Measurements from ENCODE around the gene ZBTB7B.

Gene ZBTB7B

GRCh38 chr1:155051777-155052398 lies 49.3 kb downstream of the ZBTB7B start:
- H3K18ac ChIP-seq (ENCODE audit: low read length) = peak overlapping the region; percentile 78
- no peak overlapping the region for H3K14ac ChIP-seq (ENCODE audit: low read length)
- no peaks in the 10 kb centered on the region for H3K9me3 ChIP-seq (replicated peaks in 1 of 2; ENCODE audit: control insufficient read depth in 2 of 2, insufficient read depth in 1 of 2, low read depth in 1 of 2, low read length in 2 of 2)
- peak overlapping the region; percentile 76 for H2AK5ac ChIP-seq (ENCODE audit: low read depth, low read length)
- peak overlapping the region; percentile 54 for H2BK5ac ChIP-seq (ENCODE audit: low read length)
- H3K4me3 ChIP-seq (ENCODE audit: low read length in 2 of 2) = peak overlapping the region; percentile 68 to 92
- H3K23ac ChIP-seq (ENCODE audit: low read depth, low read length, poor library complexity) = peak overlapping the region; percentile 8
- H3K36me3 ChIP-seq (replicated peaks in 1 of 2; ENCODE audit: control insufficient read depth in 2 of 2, insufficient read depth in 2 of 2, low read length in 2 of 2) = peaks cover 14 to 30% of the 10 kb centered on the region in 2 donors
- H3K27ac ChIP-seq (replicated peaks; ENCODE audit: low read length) = no peak overlapping the region
- no peak overlapping the region for H4K8ac ChIP-seq (ENCODE audit: low read depth, low read length)
- H2AFZ ChIP-seq (ENCODE audit: low read length) = peak overlapping the region; percentile 95
- H3K27me3 ChIP-seq (ENCODE audit: control insufficient read depth in 3 of 3, insufficient read depth in 3 of 3, low read depth in 1 of 3, low read length in 3 of 3) = no peaks in the 10 kb centered on the region
- H3K4me1 ChIP-seq (ENCODE audit: control insufficient read depth in 2 of 2, insufficient read depth in 1 of 2, low read depth in 1 of 2, low read length in 2 of 2) = peaks cover 17% of the 10 kb centered on the region in 2 donors
- no CpG with 5 or more reads among the region's 27 CpGs for WGBS, 2 donors (ENCODE audit: extremely low coverage in 2 of 2, insufficient read length in 2 of 2, insufficient replicate concordance in 1 of 2)
- H2BK120ac ChIP-seq (ENCODE audit: low read depth, low read length) = no peak overlapping the region
- no peak overlapping the region for H4K91ac ChIP-seq (ENCODE audit: low read depth, low read length, poor library complexity)
- no peaks in the 10 kb centered on the region for H3K79me1 ChIP-seq (ENCODE audit: low read depth, low read length)
- no peak for DNase-seq (ENCODE audit: low spot score)
- no peak overlapping the region for H3K4ac ChIP-seq (ENCODE audit: low read length)
- H3K4me2 ChIP-seq (ENCODE audit: insufficient read depth, low read length, poor library complexity, severe bottlenecking) = peak overlapping the region; percentile 92
- peak overlapping the region; percentile 88 for H3K9ac ChIP-seq (ENCODE audit: low read depth, low read length, poor library complexity)
- H2BK15ac ChIP-seq (ENCODE audit: low read length) = peak overlapping the region; percentile 54
- H2BK12ac ChIP-seq (ENCODE audit: low read length) = no peak overlapping the region

DNA sequence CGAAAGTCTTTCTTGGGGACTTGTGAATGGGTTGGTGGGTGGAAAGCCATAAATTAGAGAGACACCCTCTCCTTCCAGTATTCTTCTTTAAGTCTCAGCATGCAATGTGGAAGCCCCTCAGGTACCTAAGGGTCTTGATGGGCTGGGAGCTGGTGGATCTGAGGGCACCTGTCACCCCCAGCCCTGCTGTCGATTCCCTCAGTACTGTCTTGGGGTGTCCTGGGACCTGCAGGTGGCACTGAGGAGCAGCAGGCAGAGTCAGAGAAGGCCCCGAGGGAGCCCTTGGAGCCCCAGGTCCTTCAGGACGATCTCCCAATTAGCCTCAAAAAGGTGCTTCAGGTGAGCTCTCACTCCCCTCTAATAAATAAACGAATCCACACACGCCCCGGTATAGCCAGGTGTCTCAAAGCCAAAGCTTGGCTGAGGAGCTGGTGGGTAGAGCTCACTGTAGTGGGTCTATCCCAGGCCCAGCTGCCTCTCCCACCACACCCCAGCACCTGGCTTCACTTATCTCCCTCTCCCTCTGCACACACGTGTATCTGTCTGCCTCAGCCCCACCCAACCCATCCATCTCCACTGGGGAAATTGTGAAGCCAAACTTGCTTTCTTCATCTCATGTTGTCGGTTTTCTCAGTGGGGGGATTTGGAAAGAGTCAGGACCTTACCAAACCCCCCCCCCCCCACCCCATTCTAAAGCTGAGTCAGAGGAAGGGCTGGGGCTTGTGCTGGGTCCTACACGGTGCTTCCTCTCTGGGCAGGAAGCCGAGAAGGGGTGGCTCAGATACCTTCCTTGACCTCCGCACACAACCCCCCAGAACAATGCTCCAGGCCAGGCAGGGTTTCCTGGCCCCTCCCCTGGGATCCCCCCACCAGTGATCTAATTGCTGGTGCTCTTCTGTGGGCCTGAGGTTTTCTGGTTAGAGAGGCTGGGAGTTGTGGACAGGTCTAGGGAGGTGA lies 50.1 kb downstream of the ZBTB7B start:
- Histone ChIP-seq H4K8ac (ENCODE audit: low read depth, low read length) (no peak overlapping the region), H3K9me3 (replicated peaks in 1 of 2; ENCODE audit: control insufficient read depth in 2 of 2, insufficient read depth in 1 of 2, low read depth in 1 of 2, low read length in 2 of 2) (no peaks in the 10 kb centered on the region), H3K14ac (ENCODE audit: low read length) (no peak overlapping the region), H2BK15ac (ENCODE audit: low read length) (no peak overlapping the region), H2BK12ac (ENCODE audit: low read length) (no peak overlapping the region), H3K9ac (ENCODE audit: low read depth, low read length, poor library complexity) (no peak overlapping the region), H3K4me2 (ENCODE audit: insufficient read depth, low read length, poor library complexity, severe bottlenecking) (peak overlapping the region; percentile 92), H3K27ac (replicated peaks; ENCODE audit: low read length) (no peak overlapping the region), H2AFZ (ENCODE audit: low read length) (peak overlapping the region; percentile 95), H3K27me3 (ENCODE audit: control insufficient read depth in 3 of 3, insufficient read depth in 3 of 3, low read depth in 1 of 3, low read length in 3 of 3) (no peaks in the 10 kb centered on the region), H3K79me1 (ENCODE audit: low read depth, low read length) (no peaks in the 10 kb centered on the region), H3K23ac (ENCODE audit: low read depth, low read length, poor library complexity) (no peak overlapping the region), H3K18ac (ENCODE audit: low read length) (no peak overlapping the region), H3K4me3 (ENCODE audit: low read length in 2 of 2) (peak overlapping the region in 1 of 2 donors; percentile 68), H2AK5ac (ENCODE audit: low read depth, low read length) (peak overlapping the region; percentile 41), H2BK120ac (ENCODE audit: low read depth, low read length) (no peak overlapping the region), H4K91ac (ENCODE audit: low read depth, low read length, poor library complexity) (no peak overlapping the region), H3K4ac (ENCODE audit: low read length) (no peak overlapping the region), H3K36me3 (replicated peaks in 1 of 2; ENCODE audit: control insufficient read depth in 2 of 2, insufficient read depth in 2 of 2, low read length in 2 of 2) (peaks cover 19 to 38% of the 10 kb centered on the region in 2 donors), H3K4me1 (ENCODE audit: control insufficient read depth in 2 of 2, insufficient read depth in 1 of 2, low read depth in 1 of 2, low read length in 2 of 2) (peaks cover 17% of the 10 kb centered on the region in 2 donors), H2BK5ac (ENCODE audit: low read length) (peak overlapping the region; percentile 54)
- no peak for DNase-seq (ENCODE audit: low spot score)
- WGBS, 2 donors (ENCODE audit: extremely low coverage in 2 of 2, insufficient read length in 2 of 2, insufficient replicate concordance in 1 of 2) = no CpG with 5 or more reads among the region's 12 CpGs

DNA sequence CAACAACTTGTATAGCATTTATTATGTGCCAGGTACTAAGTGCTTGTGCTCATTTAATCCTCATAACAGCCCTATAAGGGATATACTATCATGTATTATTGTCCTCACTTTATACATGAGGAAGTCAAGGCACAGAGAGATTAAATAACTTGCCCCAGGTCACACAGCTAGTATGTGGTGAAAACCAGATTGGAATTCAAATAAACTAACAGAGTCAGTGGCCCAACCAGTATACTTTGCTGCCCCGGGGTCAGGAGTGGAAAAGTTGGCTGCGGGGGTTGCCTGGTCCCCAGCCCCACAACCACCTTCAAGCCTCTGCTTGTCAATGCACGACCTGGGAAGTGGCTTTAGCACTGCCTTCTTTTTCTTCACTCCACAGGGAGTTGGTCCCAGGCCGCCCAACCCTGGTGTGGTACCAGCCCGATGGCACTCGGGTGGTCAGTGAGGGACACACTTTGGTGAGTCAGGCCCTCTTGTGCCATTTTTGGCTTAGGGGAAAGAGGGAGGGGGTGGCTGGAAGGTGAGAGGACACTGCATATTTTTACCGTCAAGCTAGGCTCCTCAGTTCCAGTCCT lies 51.0 kb downstream of the ZBTB7B start:
- Histone ChIP-seq H3K18ac (ENCODE audit: low read length) (no peak overlapping the region), H3K4ac (ENCODE audit: low read length) (no peak overlapping the region), H2BK15ac (ENCODE audit: low read length) (no peak overlapping the region), H4K8ac (ENCODE audit: low read depth, low read length) (no peak overlapping the region), H4K91ac (ENCODE audit: low read depth, low read length, poor library complexity) (no peak overlapping the region), H2AFZ (ENCODE audit: low read length) (no peak overlapping the region), H2BK120ac (ENCODE audit: low read depth, low read length) (no peak overlapping the region), H3K27ac (replicated peaks; ENCODE audit: low read length) (no peak overlapping the region), H2AK5ac (ENCODE audit: low read depth, low read length) (peak overlapping the region; percentile 29), H3K14ac (ENCODE audit: low read length) (no peak overlapping the region), H3K4me1 (ENCODE audit: control insufficient read depth in 2 of 2, insufficient read depth in 1 of 2, low read depth in 1 of 2, low read length in 2 of 2) (peaks cover 15 to 17% of the 10 kb centered on the region in 2 donors), H2BK12ac (ENCODE audit: low read length) (no peak overlapping the region), H3K23ac (ENCODE audit: low read depth, low read length, poor library complexity) (peak overlapping the region; percentile 70), H3K4me2 (ENCODE audit: insufficient read depth, low read length, poor library complexity, severe bottlenecking) (no peak overlapping the region), H3K4me3 (ENCODE audit: low read length in 2 of 2) (no peak overlapping the region), H3K9ac (ENCODE audit: low read depth, low read length, poor library complexity) (peak overlapping the region; percentile 2), H3K27me3 (ENCODE audit: control insufficient read depth in 3 of 3, insufficient read depth in 3 of 3, low read depth in 1 of 3, low read length in 3 of 3) (no peaks in the 10 kb centered on the region), H3K79me1 (ENCODE audit: low read depth, low read length) (no peaks in the 10 kb centered on the region), H3K9me3 (replicated peaks in 1 of 2; ENCODE audit: control insufficient read depth in 2 of 2, insufficient read depth in 1 of 2, low read depth in 1 of 2, low read length in 2 of 2) (no peaks in the 10 kb centered on the region), H3K36me3 (replicated peaks in 1 of 2; ENCODE audit: control insufficient read depth in 2 of 2, insufficient read depth in 2 of 2, low read length in 2 of 2) (peaks cover 28 to 47% of the 10 kb centered on the region in 2 donors), H2BK5ac (ENCODE audit: low read length) (no peak overlapping the region)
- no CpG with 5 or more reads among the region's 7 CpGs for WGBS, 2 donors (ENCODE audit: extremely low coverage in 2 of 2, insufficient read length in 2 of 2, insufficient replicate concordance in 1 of 2)
- no peak for DNase-seq (ENCODE audit: low spot score)

- Histone ChIP-seq H4K91ac (ENCODE audit: low read depth, low read length, poor library complexity) (no peak overlapping the region), H3K4me2 (ENCODE audit: insufficient read depth, low read length, poor library complexity, severe bottlenecking) (no peak overlapping the region), H3K4ac (ENCODE audit: low read length) (no peak overlapping the region), H3K18ac (ENCODE audit: low read length) (no peak overlapping the region), H3K79me1 (ENCODE audit: low read depth, low read length) (peaks cover 4% of the 10 kb centered on the region), H2BK15ac (ENCODE audit: low read length) (no peak overlapping the region), H2BK12ac (ENCODE audit: low read length) (no peak overlapping the region), H3K14ac (ENCODE audit: low read length) (no peak overlapping the region), H2AK5ac (ENCODE audit: low read depth, low read length) (no peak overlapping the region), H3K9me3 (replicated peaks in 1 of 2; ENCODE audit: control insufficient read depth in 2 of 2, insufficient read depth in 1 of 2, low read depth in 1 of 2, low read length in 2 of 2) (no peaks in the 10 kb centered on the region), H4K8ac (ENCODE audit: low read depth, low read length) (no peak overlapping the region), H3K23ac (ENCODE audit: low read depth, low read length, poor library complexity) (no peak overlapping the region), H3K4me1 (ENCODE audit: control insufficient read depth in 2 of 2, insufficient read depth in 1 of 2, low read depth in 1 of 2, low read length in 2 of 2) (peaks cover 3 to 10% of the 10 kb centered on the region in 2 donors), H2BK5ac (ENCODE audit: low read length) (no peak overlapping the region), H3K36me3 (replicated peaks in 1 of 2; ENCODE audit: control insufficient read depth in 2 of 2, insufficient read depth in 2 of 2, low read length in 2 of 2) (peaks cover 30 to 56% of the 10 kb centered on the region in 2 donors), H3K27me3 (ENCODE audit: control insufficient read depth in 3 of 3, insufficient read depth in 3 of 3, low read depth in 1 of 3, low read length in 3 of 3) (no peaks in the 10 kb centered on the region), H3K4me3 (ENCODE audit: low read length in 2 of 2) (no peak overlapping the region), H3K9ac (ENCODE audit: low read depth, low read length, poor library complexity) (no peak overlapping the region), H3K27ac (replicated peaks; ENCODE audit: low read length) (no peak overlapping the region), H2AFZ (ENCODE audit: low read length) (no peak overlapping the region), H2BK120ac (ENCODE audit: low read depth, low read length) (no peak overlapping the region)
- DNase-seq (ENCODE audit: low spot score) = no peak
- WGBS, 2 donors (ENCODE audit: extremely low coverage in 2 of 2, insufficient read length in 2 of 2, insufficient replicate concordance in 1 of 2) = no CpG with 5 or more reads among the region's 8 CpGs
Measured at GRCh38 chr1:155057104-155057503, 54.5 kb downstream of the ZBTB7B start.

All from neuronal stem cell (in vitro differentiated cells).